Fibroblast of villous mesenchyme (primary cell): ENCODE measurements around the gene LXN. TPM values are rescaled to one million over a fixed set of nuclear protein-coding genes. Genes with fewer than 3 reads are reported as not detected.
A peak's percentile ranks its signal among the peaks of the same experiment; 100 is the strongest.

Experiments used
- DNase-seq: peaks from one replicate; pipeline ENCODE4 v3.0.0-alpha.2; 2010; ENCODE audit warnings: low read depth
- H3K4me3 ChIP-seq: 2 replicates; pipeline ENCODE4 v1.5.1; 2011; ENCODE audit warnings: low read depth, mild to moderate bottlenecking, low read length
- total RNA-seq: library from RNA; depleted of rRNA; stranded (reverse); fragments of >200 nt; gene quantifications from 2 replicates; pipeline ENCODE4 v1.2.3, GENCODE V29; 2012
- TF ChIP-seq, protein P1 (sequence below): IDR thresholded peaks from 2 replicates; pipeline ENCODE4 v1.5.1; 2012; ENCODE audit warnings: low read depth, mild to moderate bottlenecking, low read length; ENCODE audit not compliant: insufficient read depth

LXN gene, protein sequence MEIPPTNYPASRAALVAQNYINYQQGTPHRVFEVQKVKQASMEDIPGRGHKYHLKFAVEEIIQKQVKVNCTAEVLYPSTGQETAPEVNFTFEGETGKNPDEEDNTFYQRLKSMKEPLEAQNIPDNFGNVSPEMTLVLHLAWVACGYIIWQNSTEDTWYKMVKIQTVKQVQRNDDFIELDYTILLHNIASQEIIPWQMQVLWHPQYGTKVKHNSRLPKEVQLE
- total RNA-seq: 32.0 and 50.9 TPM in 2 replicates

DNA sequence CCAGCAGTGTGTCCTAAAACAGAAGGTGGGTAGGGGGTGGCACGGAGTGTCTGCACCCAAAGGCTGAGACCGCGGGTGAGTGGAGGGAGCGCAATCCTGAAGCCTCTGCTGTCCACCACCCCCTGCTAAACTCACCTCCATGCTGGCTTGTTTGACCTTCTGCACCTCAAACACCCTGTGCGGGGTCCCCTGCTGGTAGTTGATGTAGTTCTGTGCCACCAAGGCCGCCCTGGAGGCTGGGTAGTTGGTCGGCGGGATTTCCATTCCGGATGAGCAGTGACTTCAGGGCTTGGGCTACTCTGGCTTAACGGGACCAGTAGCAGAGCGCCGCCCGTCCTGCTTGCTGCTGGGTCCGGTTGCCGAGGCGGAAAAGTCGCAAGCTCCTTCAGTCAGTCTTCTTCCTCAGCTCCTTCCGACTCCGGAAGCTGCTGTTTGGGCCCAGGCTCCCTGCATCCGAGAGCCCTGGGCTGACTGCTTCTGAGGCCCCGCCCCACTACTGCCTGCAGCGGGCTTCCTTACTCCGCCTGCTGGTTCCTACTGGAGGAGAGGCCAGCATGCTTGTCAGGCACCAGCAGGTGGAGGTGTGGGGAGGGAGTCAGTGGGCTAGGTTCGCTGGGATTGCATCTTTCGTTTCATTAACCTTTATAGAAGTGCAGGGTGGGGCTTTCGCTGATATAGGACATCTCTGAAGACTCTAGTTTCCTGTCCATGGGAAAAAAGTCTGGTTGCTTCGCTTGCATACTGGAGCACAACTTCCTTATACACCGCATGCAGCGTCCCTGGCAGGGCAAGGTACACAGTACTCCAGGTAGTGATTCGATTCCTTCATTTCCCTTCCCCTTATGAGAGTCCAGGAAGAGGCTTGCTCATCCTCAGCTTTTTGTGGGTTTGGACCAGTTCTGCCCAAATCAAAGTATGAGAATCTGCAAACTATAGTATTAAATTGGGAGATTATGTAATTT lies at the start of gene LXN:
TSS of gene LXN (minus strand) at position 434 of the 962 bp plus-strand sequence. CDS start at position 264, 170 bp downstream.
- TF ChIP-seq, protein P1, sequence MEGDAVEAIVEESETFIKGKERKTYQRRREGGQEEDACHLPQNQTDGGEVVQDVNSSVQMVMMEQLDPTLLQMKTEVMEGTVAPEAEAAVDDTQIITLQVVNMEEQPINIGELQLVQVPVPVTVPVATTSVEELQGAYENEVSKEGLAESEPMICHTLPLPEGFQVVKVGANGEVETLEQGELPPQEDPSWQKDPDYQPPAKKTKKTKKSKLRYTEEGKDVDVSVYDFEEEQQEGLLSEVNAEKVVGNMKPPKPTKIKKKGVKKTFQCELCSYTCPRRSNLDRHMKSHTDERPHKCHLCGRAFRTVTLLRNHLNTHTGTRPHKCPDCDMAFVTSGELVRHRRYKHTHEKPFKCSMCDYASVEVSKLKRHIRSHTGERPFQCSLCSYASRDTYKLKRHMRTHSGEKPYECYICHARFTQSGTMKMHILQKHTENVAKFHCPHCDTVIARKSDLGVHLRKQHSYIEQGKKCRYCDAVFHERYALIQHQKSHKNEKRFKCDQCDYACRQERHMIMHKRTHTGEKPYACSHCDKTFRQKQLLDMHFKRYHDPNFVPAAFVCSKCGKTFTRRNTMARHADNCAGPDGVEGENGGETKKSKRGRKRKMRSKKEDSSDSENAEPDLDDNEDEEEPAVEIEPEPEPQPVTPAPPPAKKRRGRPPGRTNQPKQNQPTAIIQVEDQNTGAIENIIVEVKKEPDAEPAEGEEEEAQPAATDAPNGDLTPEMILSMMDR: peak; percentile 83
- H3K4me3 ChIP-seq: peak within 1 kb of the TSS; percentile 89

DNA sequence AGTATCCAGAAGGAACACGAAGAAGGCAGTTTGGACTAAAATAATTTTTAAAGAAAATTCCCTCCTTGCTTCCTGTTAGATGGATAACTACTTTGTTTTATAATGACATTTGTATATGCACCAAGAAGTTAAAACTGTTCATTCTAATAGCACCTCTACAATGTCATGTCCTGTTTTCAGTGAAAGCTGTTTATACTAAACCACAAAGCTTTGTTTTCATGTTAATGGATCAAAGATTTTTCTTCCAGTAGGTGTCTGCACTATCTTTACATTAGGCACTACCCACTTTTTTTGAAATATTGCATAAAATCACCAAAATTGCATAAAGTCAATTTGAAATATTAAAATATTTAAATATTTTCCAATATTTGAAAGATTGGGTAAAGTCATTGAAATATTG lies 49.7 kb upstream of the LXN start:
- DNase-seq: no peak
- no peak overlapping the region for H3K4me3 ChIP-seq
- TF ChIP-seq, protein P1: no peak

More for the DNA sequence above, at the start of gene LXN:
- peak; percentile 90 for DNase-seq

DNA sequence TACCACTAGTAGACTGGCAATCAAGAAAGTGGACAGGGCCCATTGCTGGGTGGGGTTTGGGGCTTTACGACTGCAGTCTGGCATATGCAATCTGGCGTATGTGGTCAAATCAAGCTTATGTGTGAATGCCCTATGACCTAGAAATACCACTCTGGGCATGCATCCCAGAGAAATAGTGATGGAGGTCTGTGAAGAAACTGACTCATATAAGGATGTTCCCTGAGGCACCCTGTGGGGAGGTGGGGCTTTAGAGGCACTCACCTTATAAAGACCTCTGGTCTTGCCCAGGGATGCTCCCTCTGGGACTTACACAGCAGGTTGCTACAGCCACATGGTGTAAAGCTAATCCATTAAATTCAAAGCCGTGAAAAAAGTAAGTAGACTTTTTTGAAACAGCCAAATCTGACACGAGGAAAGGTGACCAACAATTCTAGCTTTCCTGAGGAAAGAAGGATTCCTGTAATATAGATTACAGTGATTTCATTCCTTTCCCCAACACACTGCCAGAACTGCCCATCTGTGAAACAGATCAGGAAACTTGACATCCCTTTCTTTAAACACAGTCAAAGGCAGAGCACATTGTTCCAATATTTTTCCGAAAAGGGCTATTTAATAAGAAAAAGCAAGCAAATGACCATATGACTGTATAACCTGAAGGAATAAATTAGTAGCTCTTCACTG lies 46.2 kb upstream of the LXN start:
- H3K4me3 ChIP-seq: no peak overlapping the region
- TF ChIP-seq, protein P1: no peak
- peak; percentile 99 for DNase-seq

GRCh38 chr3:158717576-158717975 lies 45.1 kb upstream of the LXN start:
- H3K4me3 ChIP-seq: no peak overlapping the region
- TF ChIP-seq, protein P1: no peak
- DNase-seq: no peak

GRCh38 chr3:158713094-158713499 lies 40.6 kb upstream of the LXN start:
- TF ChIP-seq, protein P1: no peak
- DNase-seq: peak; percentile 56
- H3K4me3 ChIP-seq: no peak overlapping the region

GRCh38 chr3:158712443-158712842 lies 40.0 kb upstream of the LXN start:
- TF ChIP-seq, protein P1: no peak
- no peak overlapping the region for H3K4me3 ChIP-seq
- no peak for DNase-seq
